GM11168 (cell line): ENCODE measurements around the gene LDLRAD4.
"Not testable (repeated sequence)": the region's sequence is repeated elsewhere in the genome, so short reads cannot be mapped to it uniquely, and the experiment has no call there.

Source experiments
- in situ Hi-C: fragments of 300-500 bp; cut with MboI; formaldehyde crosslinking; loops from one replicate; pipeline ENCODE4 v1.12.0; 2022; ENCODE audit warnings: low sequenced_read_pairs; ENCODE audit not compliant: unreplicated experiment

Gene LDLRAD4

GRCh38 chr18:13640266-13640860 lies 421.8 kb downstream of the LDLRAD4 start:
- in situ Hi-C loops, result loop anchor here (25.0 kb wide), 2 partner anchors 428 to 872 kb away; partner anchors contain the start of gene LDLRAD4

GRCh38 chr18:13641551-13642439 lies 423.2 kb downstream of the LDLRAD4 start:
- in situ Hi-C loops, result loop anchor here (25.0 kb wide), 2 partner anchors 429 to 871 kb away; partner anchors contain the start of gene LDLRAD4

GRCh38 chr18:13642440-13642827 lies 423.9 kb downstream of the LDLRAD4 start:
- in situ Hi-C loops, result loop anchor here (25.0 kb wide), 2 partner anchors 430 to 870 kb away; partner anchors contain the start of gene LDLRAD4

- in situ Hi-C loops, result loop anchor here (25.0 kb wide), 2 partner anchors 431 to 869 kb away; partner anchors contain the start of gene LDLRAD4
Observed at GRCh38 chr18:13643261-13643751, 424.7 kb downstream of the LDLRAD4 start.

- in situ Hi-C loops, result loop anchor here (25.0 kb wide), 2 partner anchors 433 to 867 kb away; partner anchors contain the start of gene LDLRAD4
Observed at GRCh38 chr18:13645093-13645492, 426.5 kb downstream of the LDLRAD4 start.

GRCh38 chr18:13646633-13647032 lies 428.1 kb downstream of the LDLRAD4 start:
- in situ Hi-C loops, result loop anchor here (25.0 kb wide), 2 partner anchors 434 to 866 kb away; partner anchors contain the start of gene LDLRAD4

- in situ Hi-C loops, result loop anchor here (25.0 kb wide), 2 partner anchors 435 to 865 kb away; partner anchors contain the start of gene LDLRAD4
Observed at GRCh38 chr18:13647761-13648160, 429.2 kb downstream of the LDLRAD4 start.

GRCh38 chr18:13649397-13650390 lies 431.1 kb downstream of the LDLRAD4 start:
- in situ Hi-C loops, result loop anchor here (25.0 kb wide), 2 partner anchors 437 to 863 kb away; partner anchors contain the start of gene LDLRAD4

- in situ Hi-C loops, result no loop called here
Observed at GRCh38 chr18:13653746-13654433, 435.3 kb downstream of the LDLRAD4 start.

GRCh38 chr18:13657974-13658373 lies 439.4 kb downstream of the LDLRAD4 start:
- in situ Hi-C loops, result no loop called here

GRCh38 chr18:13658436-13659204 lies 440.1 kb downstream of the LDLRAD4 start:
- in situ Hi-C loops, result no loop called here

- in situ Hi-C loops, result no loop called here
Observed at GRCh38 chr18:13660510-13660909, 441.9 kb downstream of the LDLRAD4 start.

GRCh38 chr18:13661051-13661778 lies 442.7 kb downstream of the LDLRAD4 start:
- in situ Hi-C loops, result no loop called here

GRCh38 chr18:13661779-13662256 lies 443.3 kb downstream of the LDLRAD4 start:
- in situ Hi-C loops, result no loop called here

- in situ Hi-C loops, result no loop called here
Observed at GRCh38 chr18:13672657-13673056, 454.1 kb downstream of the LDLRAD4 start.

- in situ Hi-C loops, result no loop called here
Observed at GRCh38 chr18:13676471-13676870, 457.9 kb downstream of the LDLRAD4 start.

GRCh38 chr18:13677350-13677749 lies 458.8 kb downstream of the LDLRAD4 start:
- in situ Hi-C loops, result not testable (repeated sequence)
